GM12878 (cell line): ENCODE data around the gene LRRTM1. TPM values are rescaled to one million over a fixed set of nuclear protein-coding genes. Genes with fewer than 3 reads are reported as not detected.

ENCODE experiments used
- ATAC-seq: fragments of 200-7000 bp; cut with Tn5 transposase; 3 replicates; pipeline ENCODE4 v1.9.1; 2020; ENCODE audit warnings: mild to moderate bottlenecking, moderate library complexity
- BruUV-seq: library from RNA; stranded (reverse); fragments of 400-500 nt; replicated peaks from 2 replicates; lab custom pipeline; 2021; lab: Mats Ljungman, UMichigan
- CTCF ChIA-PET: fragments of 300-600 bp; sonication (Branson Sonifier 250); formaldehyde crosslinking; extraction: SDS; loops from one replicate; lab custom pipeline; 2021; ENCODE audit warnings: inconsistent platforms; lab: Yijun Ruan, JAX
- POLR2A ChIA-PET: fragments of 350-600 bp; formaldehyde crosslinking; extraction: SDS; loops from one replicate; lab custom pipeline; 2021; ENCODE audit warnings: inconsistent platforms; lab: Charles Lee
- RAD21 ChIA-PET: fragments of 300-600 bp; sonication (Branson Sonifier 250); formaldehyde crosslinking; loops from one replicate; lab custom pipeline; 2023; ENCODE audit warnings: antibody characterized with exemption; ENCODE audit not compliant: unreplicated experiment; lab: Charles Lee
- SMC1A ChIA-PET: fragments of 300-600 bp; sonication (Branson Sonifier 250); formaldehyde crosslinking; loops from one replicate; lab custom pipeline; 2023; ENCODE audit not compliant: unreplicated experiment, uncharacterized antibody; lab: Charles Lee
- DNase-seq: peaks from one replicate; pipeline ENCODE4 v3.0.0-alpha.2; 2011; ENCODE audit warnings: low read depth, low spot score
- FAIRE-seq: peaks from 3 replicates; lab custom pipeline; 2011; peaks lifted over from hg19 to GRCh38; lab: Jason Lieb, UNC
- H2AFZ ChIP-seq: 2 replicates; pipeline ENCODE4 v1.6.0; 2011; ENCODE audit warnings: low read depth, low read length, control low read depth; ENCODE audit not compliant: control insufficient read depth
- H3K27ac ChIP-seq: 2 replicates; pipeline ENCODE4 v1.5.1; 2011; ENCODE audit warnings: control low read depth; ENCODE audit not compliant: control insufficient read depth, insufficient read depth
- H3K27me3 ChIP-seq, 2 experiments: replicated peaks in 1 of 2; 2 replicates each; pipeline versions ENCODE4 v1.6.0 to v1.6.1; 2011; ENCODE audit warnings: low read length in 1 of 2; ENCODE audit not compliant: control insufficient read depth in 2 of 2, insufficient read depth in 2 of 2
- H3K36me3 ChIP-seq, 2 experiments: 2 replicates each; pipeline ENCODE4 v1.5.1; 2011; ENCODE audit warnings: low read length in 1 of 2; ENCODE audit not compliant: control insufficient read depth in 2 of 2, insufficient read depth in 2 of 2
- H3K4me1 ChIP-seq: 2 replicates; pipeline ENCODE4 v1.6.1; 2011; ENCODE audit warnings: mild to moderate bottlenecking, low read length, moderate library complexity, mixed read lengths; ENCODE audit not compliant: control insufficient read depth, insufficient read depth
- H3K4me2 ChIP-seq: 2 replicates; pipeline ENCODE4 v1.6.0; 2011; ENCODE audit warnings: control low read depth; ENCODE audit not compliant: control insufficient read depth, insufficient read depth
- H3K4me3 ChIP-seq: fragments of 200-600 bp; sonication (generic); 2 replicates; pipeline ENCODE4 v1.5.1; 2016
- H3K79me2 ChIP-seq: 2 replicates; pipeline ENCODE4 v1.6.0; 2011; ENCODE audit warnings: low read length; ENCODE audit not compliant: control insufficient read depth, insufficient read depth
- H3K9ac ChIP-seq: 2 replicates; pipeline ENCODE4 v1.8.0; 2011; ENCODE audit warnings: low read length, control low read depth, mixed read lengths; ENCODE audit not compliant: control insufficient read depth, insufficient read depth
- H3K9me3 ChIP-seq: replicated peaks from 3 replicates; pipeline ENCODE4 v1.5.1; 2011; ENCODE audit warnings: mild to moderate bottlenecking, low read length; ENCODE audit not compliant: control insufficient read depth, insufficient read depth
- H4K20me1 ChIP-seq: 2 replicates; pipeline ENCODE4 v1.6.0; 2011; ENCODE audit not compliant: control insufficient read depth, insufficient read depth
- ETV6 ChIP-seq, 2 experiments: fragments of 450-650 bp in 1 of 2; IDR thresholded peaks in 1 of 2; conservative IDR thresholded peaks in 1 of 2; 2 replicates each; pipeline ENCODE4 v1.6.1; 2014; ENCODE audit warnings: antibody characterized with exemption in 1 of 2, borderline replicate concordance in 1 of 2, low read depth in 1 of 2, mild to moderate bottlenecking in 1 of 2, moderate library complexity in 1 of 2
- IKZF1 ChIP-seq: fragments of 450-650 bp; conservative IDR thresholded peaks from 2 replicates; pipeline ENCODE4 v1.6.1; 2017; ENCODE audit warnings: antibody characterized with exemption, mild to moderate bottlenecking
- MYB ChIP-seq: fragments of 150-350 bp; IDR thresholded peaks from 2 replicates; pipeline ENCODE4 v1.6.1; 2014; ENCODE audit warnings: mild to moderate bottlenecking, low read depth, low read length, borderline replicate concordance
- MYC ChIP-seq: IDR thresholded peaks from 2 replicates; pipeline ENCODE4 v1.6.1; 2011; ENCODE audit warnings: mild to moderate bottlenecking, low read length, moderate library complexity, inconsistent platforms; ENCODE audit not compliant: insufficient read depth, insufficient replicate concordance, insufficient read length, severe bottlenecking
- NR2F1 ChIP-seq: fragments of 450-650 bp; conservative IDR thresholded peaks from 2 replicates; pipeline ENCODE4 v1.6.1; 2017; ENCODE audit warnings: mild to moderate bottlenecking
- PKNOX1 ChIP-seq: fragments of 450-650 bp; IDR thresholded peaks from 2 replicates; pipeline ENCODE4 v1.6.1; 2016; ENCODE audit warnings: mild to moderate bottlenecking
- PML ChIP-seq: IDR thresholded peaks from 2 replicates; pipeline ENCODE4 v1.6.1; 2012; ENCODE audit warnings: low read length, inconsistent platforms
- POLR2AphosphoS2 ChIP-seq: IDR thresholded peaks from 2 replicates; pipeline ENCODE4 v1.6.1; 2011; ENCODE audit warnings: low read depth, mild to moderate bottlenecking, low read length, improper control_type of control experiment, moderate library complexity
- POU2F2 ChIP-seq: IDR thresholded peaks from 3 replicates; pipeline ENCODE4 v1.6.1; 2011; ENCODE audit warnings: low read depth, mild to moderate bottlenecking, low read length, borderline replicate concordance
- SIN3A ChIP-seq: IDR thresholded peaks from 2 replicates; pipeline ENCODE4 v1.6.1; 2012; ENCODE audit warnings: low read depth, low read length, improper control_type of control experiment
- SP1 ChIP-seq: IDR thresholded peaks from one replicate; pipeline ENCODE4 v1.6.1; 2011; ENCODE audit warnings: low read depth, low read length
- SUPT20H ChIP-seq: IDR thresholded peaks from 2 replicates; pipeline ENCODE4 v1.6.1; 2011; ENCODE audit warnings: low read depth, mild to moderate bottlenecking, low read length, moderate library complexity, borderline replicate concordance; ENCODE audit not compliant: control insufficient read depth
- USF2 ChIP-seq: IDR thresholded peaks from 2 replicates; pipeline ENCODE4 v1.6.1; 2011; ENCODE audit warnings: low read depth, low read length, improper control_type of control experiment, borderline replicate concordance
- WRNIP1 ChIP-seq: IDR thresholded peaks from 2 replicates; pipeline ENCODE4 v1.6.1; 2011; ENCODE audit warnings: low read depth, low read length, improper control_type of control experiment, borderline replicate concordance
- WGBS: methylation state at CpG from one replicate; pipeline ENCODE4 v1.1.6; 2016; ENCODE audit warnings: low lambda C conversion rate; ENCODE audit not compliant: insufficient replicate concordance, insufficient coverage; ENCODE audit errors: missing lambda C conversion rate; 5-methylcytosine and 5-hydroxymethylcytosine counted together
- in situ Hi-C: fragments of 300-500 bp; cut with MboI; formaldehyde crosslinking; loops from 9 replicates; pipeline ENCODE4 v1.14.3; 2018; ENCODE audit warnings: mixed read lengths
- intact Hi-C: fragments of 100-400 bp; cut with micrococcal nuclease; formaldehyde crosslinking; loops from one replicate; pipeline ENCODE4 v1.14.2; 2022; ENCODE audit not compliant: unreplicated experiment
- polyA plus RNA-seq, 11 experiments: library from polyadenylated mRNA; depleted of rRNA in 4 of 11; unstranded in 6 of 11; stranded (reverse) in 5 of 11; fragments of >200 nt; fragmentation: Nextera tagmentation in 4 of 11; fragmentation: Illumina TruSeq in 1 of 11; extraction: Ambion mirVana in 4 of 11; extraction: Trizol in 1 of 11; gene quantifications; 1 replicate in 1 of 11; 2 replicates in 10 of 11; pipeline versions ENCODE4 v1.2.1 to v1.2.3, GENCODE V29; 2011 to 2016; ENCODE audit warnings: inconsistent platforms in 2 of 11, missing spikeins in 2 of 11, low read depth in 1 of 11
- total RNA-seq, 4 experiments: library from RNA; depleted of rRNA in 3 of 4; stranded (reverse); fragments of >200 nt in 3 of 4; fragmentation: Illumina TruSeq in 1 of 4; extraction: Trizol in 1 of 4; gene quantifications; 2 replicates each; pipeline versions ENCODE4 v1.2.1 to v1.2.3, GENCODE V29; 2013 to 2021
- TF ChIP-seq, protein P1 (sequence below), 3 experiments: IDR thresholded peaks in 2 of 3; conservative IDR thresholded peaks in 1 of 3; 2 replicates each; pipeline ENCODE4 v1.5.1; 2011; ENCODE audit warnings: low read depth in 3 of 3, low read length in 3 of 3, mild to moderate bottlenecking in 3 of 3, control low read depth in 2 of 3, moderate library complexity in 2 of 3, inconsistent platforms in 1 of 3, mixed read lengths in 1 of 3; ENCODE audit not compliant: control insufficient read depth in 2 of 3, insufficient read depth in 1 of 3; ENCODE audit errors: extremely low read depth in 1 of 3
- TF ChIP-seq, protein P2 (sequence below): fragments of 450-650 bp; IDR thresholded peaks from 2 replicates; pipeline ENCODE4 v1.6.1; 2018; ENCODE audit warnings: borderline replicate concordance, mild to moderate bottlenecking; ENCODE audit not compliant: partially characterized antibody
- TF ChIP-seq, protein P3 (sequence below): IDR thresholded peaks from 2 replicates; pipeline ENCODE4 v1.6.1; 2011; ENCODE audit warnings: low read depth, mild to moderate bottlenecking, low read length, moderate library complexity, borderline replicate concordance; ENCODE audit errors: extremely low read depth

LRRTM1 gene
- total and polyA plus RNA-seq, 10 of the 15 experiments (the other 5 are each of a cell fraction or from before 2014, with no cell fraction given) = not detected

DNA sequence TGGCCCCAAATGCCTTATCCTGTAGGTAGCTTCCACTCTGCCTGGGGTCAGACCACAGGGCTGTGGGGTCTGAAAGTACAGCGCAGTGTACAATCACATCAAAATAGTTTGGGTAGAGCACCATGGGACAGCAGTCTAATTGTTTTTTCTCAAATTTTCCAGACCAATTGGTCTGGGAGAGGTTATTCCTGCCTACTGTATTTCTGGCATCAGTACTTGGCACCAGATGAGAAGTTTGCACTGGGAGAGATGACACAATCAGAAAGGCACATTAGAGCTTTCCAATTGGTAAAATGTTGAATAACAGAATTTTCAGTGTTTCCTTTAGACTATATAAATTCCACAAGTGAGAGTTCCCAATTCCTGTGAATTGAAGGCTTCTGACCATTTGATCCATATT is 30.9 kb upstream of the LRRTM1 start:
- intact Hi-C loops = no loop called here
- H3K27ac ChIP-seq = no peak overlapping the region
- no peak for FAIRE-seq
- H3K4me2 ChIP-seq = no peak overlapping the region
- H3K4me1 ChIP-seq = no peaks in the 10 kb centered on the region
- WGBS = 100% methylated on average over 1 of the region's 1 CpG
- DNase-seq = no peak
- SMC1A ChIA-PET = interaction anchor here (0.7 to 1.4 kb wide), 3 partner anchors 10 to 164 kb away, joined by 3 to 4 read pairs (median 3); no protein-coding TSS in a partner anchor
- POLR2A ChIA-PET = no interaction called here
- H2AFZ ChIP-seq = no peak overlapping the region
- in situ Hi-C loops = no loop called here
- H4K20me1 ChIP-seq = no peaks in the 10 kb centered on the region
- RAD21 ChIA-PET = interaction anchor here (0.6 kb wide), 1 partner anchor 9 kb away, joined by 3 read pairs; no protein-coding TSS in a partner anchor
- BruUV-seq = no TSS peak
- no peaks in the 10 kb centered on the region for H3K27me3 ChIP-seq
- no peaks in the 10 kb centered on the region for H3K9me3 ChIP-seq
- H3K79me2 ChIP-seq = no peaks in the 10 kb centered on the region
- no peak for ATAC-seq
- CTCF ChIA-PET = interaction anchor here (1.0 kb wide), 1 partner anchor 164 kb away, joined by 4 read pairs; no protein-coding TSS in a partner anchor
- no peak overlapping the region for H3K4me3 ChIP-seq
- no peaks in the 10 kb centered on the region for H3K36me3 ChIP-seq
- no peak overlapping the region for H3K9ac ChIP-seq
- TF ChIP-seq MYC (no peak), PML (no peak), IKZF1 (no peak), SP1 (no peak), USF2 (no peak), ETV6 (conservative IDR thresholded peaks at IDR 0.05 in 1 of 2, IDR thresholded peaks at IDR 0.05 in 1 of 2; ENCODE audit: borderline replicate concordance in 1 of 2, low read depth in 1 of 2) (no peak), SIN3A (no peak), POLR2AphosphoS2 (no peak), NR2F1 (no peak), MYB (no peak), WRNIP1 (no peak), PKNOX1 (no peak), POU2F2 (no peak), SUPT20H (no peak)
- TF ChIP-seq, protein P1, sequence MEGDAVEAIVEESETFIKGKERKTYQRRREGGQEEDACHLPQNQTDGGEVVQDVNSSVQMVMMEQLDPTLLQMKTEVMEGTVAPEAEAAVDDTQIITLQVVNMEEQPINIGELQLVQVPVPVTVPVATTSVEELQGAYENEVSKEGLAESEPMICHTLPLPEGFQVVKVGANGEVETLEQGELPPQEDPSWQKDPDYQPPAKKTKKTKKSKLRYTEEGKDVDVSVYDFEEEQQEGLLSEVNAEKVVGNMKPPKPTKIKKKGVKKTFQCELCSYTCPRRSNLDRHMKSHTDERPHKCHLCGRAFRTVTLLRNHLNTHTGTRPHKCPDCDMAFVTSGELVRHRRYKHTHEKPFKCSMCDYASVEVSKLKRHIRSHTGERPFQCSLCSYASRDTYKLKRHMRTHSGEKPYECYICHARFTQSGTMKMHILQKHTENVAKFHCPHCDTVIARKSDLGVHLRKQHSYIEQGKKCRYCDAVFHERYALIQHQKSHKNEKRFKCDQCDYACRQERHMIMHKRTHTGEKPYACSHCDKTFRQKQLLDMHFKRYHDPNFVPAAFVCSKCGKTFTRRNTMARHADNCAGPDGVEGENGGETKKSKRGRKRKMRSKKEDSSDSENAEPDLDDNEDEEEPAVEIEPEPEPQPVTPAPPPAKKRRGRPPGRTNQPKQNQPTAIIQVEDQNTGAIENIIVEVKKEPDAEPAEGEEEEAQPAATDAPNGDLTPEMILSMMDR (IDR thresholded peaks at IDR 0.05 in 2 of 3, conservative IDR thresholded peaks at IDR 0.05 in 1 of 3; ENCODE audit: control insufficient read depth in 2 of 3, extremely low read depth in 1 of 3, insufficient read depth in 1 of 3, low read depth in 3 of 3, low read length in 3 of 3) = no peak
- TF ChIP-seq, protein P2, sequence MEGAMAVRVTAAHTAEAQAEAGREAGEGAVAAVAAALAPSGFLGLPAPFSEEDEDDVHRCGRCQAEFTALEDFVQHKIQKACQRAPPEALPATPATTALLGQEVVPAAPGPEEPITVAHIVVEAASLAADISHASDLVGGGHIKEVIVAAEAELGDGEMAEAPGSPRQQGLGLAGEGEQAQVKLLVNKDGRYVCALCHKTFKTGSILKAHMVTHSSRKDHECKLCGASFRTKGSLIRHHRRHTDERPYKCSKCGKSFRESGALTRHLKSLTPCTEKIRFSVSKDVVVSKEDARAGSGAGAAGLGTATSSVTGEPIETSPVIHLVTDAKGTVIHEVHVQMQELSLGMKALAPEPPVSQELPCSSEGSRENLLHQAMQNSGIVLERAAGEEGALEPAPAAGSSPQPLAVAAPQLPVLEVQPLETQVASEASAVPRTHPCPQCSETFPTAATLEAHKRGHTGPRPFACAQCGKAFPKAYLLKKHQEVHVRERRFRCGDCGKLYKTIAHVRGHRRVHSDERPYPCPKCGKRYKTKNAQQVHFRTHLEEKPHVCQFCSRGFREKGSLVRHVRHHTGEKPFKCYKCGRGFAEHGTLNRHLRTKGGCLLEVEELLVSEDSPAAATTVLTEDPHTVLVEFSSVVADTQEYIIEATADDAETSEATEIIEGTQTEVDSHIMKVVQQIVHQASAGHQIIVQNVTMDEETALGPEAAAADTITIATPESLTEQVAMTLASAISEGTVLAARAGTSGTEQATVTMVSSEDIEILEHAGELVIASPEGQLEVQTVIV = no peak
- TF ChIP-seq, protein P3, sequence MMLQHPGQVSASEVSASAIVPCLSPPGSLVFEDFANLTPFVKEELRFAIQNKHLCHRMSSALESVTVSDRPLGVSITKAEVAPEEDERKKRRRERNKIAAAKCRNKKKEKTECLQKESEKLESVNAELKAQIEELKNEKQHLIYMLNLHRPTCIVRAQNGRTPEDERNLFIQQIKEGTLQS = no peak
